ENCODE results near the gene PLEKHS1. TPM values are rescaled to one million over a fixed set of nuclear protein-coding genes. Genes with fewer than 3 reads are reported as not detected.

The PLEKHS1 gene
- total RNA-seq, 1 donor from 2014 or later, result not detected

DNA sequence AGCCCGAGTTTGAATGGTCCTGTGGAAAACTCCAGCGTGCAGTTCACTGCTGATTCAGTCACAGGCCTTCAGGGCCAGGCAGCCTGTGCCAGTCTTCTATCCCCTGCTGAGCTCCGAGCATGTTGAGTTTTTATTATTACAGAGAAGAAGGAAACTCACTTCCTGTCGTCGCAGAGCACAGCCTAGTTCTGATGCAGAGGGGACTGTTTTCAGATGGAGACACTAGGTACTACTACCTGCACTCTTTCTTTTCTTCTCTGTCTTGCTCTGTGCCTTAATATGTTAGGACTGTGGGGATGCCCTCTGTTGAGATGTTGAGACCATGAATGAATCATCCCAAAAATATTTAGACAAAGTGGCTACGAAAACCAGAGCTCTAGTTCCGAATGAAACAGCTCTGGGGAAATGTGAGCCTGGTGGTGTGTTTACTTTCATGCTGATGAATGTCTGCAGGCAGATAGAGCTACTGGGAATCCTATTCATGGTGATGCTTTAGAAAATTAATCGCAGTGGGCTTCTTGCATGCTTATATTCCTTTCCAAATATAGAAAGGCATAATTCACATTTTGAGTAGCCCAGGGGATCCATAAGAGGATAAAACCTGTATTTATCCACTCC lies 42.2 kb upstream of the PLEKHS1 start:
- intact Hi-C loops (cut with DNase I), result no loop called here
- H3K36me3 ChIP-seq, result no peaks in the 10 kb centered on the region
- ATAC-seq (no peak), DNase-seq (no peak)
- H3K27me3 ChIP-seq, result no peaks in the 10 kb centered on the region
- H3K9me3 ChIP-seq, result no peaks in the 10 kb centered on the region
- peaks cover 5% of the 10 kb centered on the region for H3K4me1 ChIP-seq
- H3K4me3 ChIP-seq, result no peak overlapping the region
- no peak overlapping the region for H3K27ac ChIP-seq
- TF ChIP-seq, protein P1, sequence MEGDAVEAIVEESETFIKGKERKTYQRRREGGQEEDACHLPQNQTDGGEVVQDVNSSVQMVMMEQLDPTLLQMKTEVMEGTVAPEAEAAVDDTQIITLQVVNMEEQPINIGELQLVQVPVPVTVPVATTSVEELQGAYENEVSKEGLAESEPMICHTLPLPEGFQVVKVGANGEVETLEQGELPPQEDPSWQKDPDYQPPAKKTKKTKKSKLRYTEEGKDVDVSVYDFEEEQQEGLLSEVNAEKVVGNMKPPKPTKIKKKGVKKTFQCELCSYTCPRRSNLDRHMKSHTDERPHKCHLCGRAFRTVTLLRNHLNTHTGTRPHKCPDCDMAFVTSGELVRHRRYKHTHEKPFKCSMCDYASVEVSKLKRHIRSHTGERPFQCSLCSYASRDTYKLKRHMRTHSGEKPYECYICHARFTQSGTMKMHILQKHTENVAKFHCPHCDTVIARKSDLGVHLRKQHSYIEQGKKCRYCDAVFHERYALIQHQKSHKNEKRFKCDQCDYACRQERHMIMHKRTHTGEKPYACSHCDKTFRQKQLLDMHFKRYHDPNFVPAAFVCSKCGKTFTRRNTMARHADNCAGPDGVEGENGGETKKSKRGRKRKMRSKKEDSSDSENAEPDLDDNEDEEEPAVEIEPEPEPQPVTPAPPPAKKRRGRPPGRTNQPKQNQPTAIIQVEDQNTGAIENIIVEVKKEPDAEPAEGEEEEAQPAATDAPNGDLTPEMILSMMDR (IDR thresholded peaks at IDR 0.05), result no peak

DNA sequence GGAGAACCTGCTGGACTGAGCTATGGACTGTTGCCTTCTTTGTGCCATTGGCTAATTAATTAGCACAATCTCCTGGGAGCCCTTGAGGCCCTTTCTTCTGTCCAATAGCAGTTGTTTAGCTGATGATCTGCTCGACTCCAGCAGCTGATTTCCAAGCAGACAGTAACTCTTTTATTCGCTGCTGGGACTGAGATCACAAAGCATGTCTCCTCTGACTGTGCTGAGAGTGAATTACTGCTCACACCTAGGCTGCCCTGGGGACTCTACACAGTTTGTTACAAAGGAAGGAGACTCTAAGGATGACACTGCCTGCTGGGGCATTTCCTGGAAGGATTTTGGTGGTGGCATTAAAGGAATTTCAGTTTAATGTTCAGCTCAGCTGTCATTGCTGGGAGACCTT lies 40.3 kb upstream of the PLEKHS1 start:
- DNase-seq (no peak), ATAC-seq (no peak)
- no peak overlapping the region for H3K27ac ChIP-seq
- intact Hi-C loops (cut with DNase I), result no loop called here
- H3K4me1 ChIP-seq, result peaks cover 4% of the 10 kb centered on the region
- TF ChIP-seq, protein P1 (IDR thresholded peaks at IDR 0.05), result no peak
- no peaks in the 10 kb centered on the region for H3K27me3 ChIP-seq
- H3K4me3 ChIP-seq, result no peak overlapping the region
- H3K9me3 ChIP-seq, result no peaks in the 10 kb centered on the region
- peaks cover 8% of the 10 kb centered on the region for H3K36me3 ChIP-seq

DNA sequence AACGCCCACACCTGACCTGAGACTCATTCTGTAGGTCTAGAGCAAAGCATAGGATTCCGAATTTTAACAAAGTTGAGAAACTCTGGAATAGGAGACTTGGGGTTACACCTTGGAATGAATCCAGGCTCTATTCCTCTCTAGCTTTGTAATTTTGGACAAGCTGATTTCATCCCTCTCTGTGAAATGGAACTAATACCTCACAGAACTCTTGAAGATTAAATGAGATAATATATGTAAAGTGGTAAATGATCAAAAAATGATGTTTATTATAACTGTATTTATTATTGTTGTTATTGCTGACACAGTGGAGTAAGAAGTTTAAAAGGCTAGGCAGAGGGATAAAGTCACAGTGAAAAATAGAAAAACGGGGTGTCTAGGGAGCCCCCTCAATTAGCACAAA lies 39.5 kb upstream of the PLEKHS1 start:
- ATAC-seq (no peak), DNase-seq (no peak)
- no peaks in the 10 kb centered on the region for H3K9me3 ChIP-seq
- peaks cover 10% of the 10 kb centered on the region for H3K36me3 ChIP-seq
- no peak overlapping the region for H3K27ac ChIP-seq
- intact Hi-C loops (cut with DNase I), result no loop called here
- H3K4me1 ChIP-seq, result peaks cover 5% of the 10 kb centered on the region
- H3K4me3 ChIP-seq, result no peak overlapping the region
- no peaks in the 10 kb centered on the region for H3K27me3 ChIP-seq
- TF ChIP-seq, protein P1 (IDR thresholded peaks at IDR 0.05), result no peak

DNA sequence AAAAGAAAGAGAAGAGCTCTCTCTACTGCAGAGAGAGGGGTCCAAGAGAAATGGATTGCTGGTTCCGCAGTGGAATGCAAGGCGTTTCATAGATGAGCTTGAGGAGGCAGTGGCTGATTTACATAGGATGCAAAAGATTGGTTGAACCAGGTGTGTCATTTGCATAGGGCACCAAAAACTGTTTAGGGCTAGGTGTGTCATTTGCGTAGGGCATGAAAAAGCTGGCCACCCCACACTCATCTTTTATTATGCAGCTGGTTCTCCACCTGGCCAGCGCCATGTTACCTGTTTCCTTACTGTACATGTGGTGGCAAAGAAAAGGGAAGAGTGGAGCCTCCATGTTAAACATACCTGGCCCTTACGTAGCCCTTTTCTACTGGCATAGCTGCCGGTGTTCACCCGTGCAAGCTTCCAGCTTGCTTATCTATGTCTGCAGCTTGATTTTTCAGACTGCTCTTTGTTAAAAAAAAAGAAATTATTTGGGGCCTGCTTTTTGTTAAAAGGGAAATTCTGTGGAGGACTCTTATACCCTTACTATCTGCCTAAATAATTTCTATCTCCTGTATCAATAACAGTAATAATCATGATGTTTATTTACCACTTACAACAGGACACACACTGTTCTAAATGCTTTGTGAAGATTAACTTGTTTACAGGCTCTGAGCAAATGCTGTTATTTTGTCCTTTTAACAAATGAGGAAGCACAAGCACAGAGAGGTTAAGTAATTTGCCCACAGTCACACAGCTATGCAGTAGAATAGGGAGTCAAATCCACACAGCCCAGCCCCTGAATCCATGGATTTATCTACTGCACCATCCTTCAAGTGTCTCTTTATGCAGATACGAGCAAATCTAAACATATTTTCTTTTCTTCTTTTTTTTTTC lies 38.5 kb upstream of the PLEKHS1 start:
- peaks cover 5% of the 10 kb centered on the region for H3K4me1 ChIP-seq
- no peaks in the 10 kb centered on the region for H3K27me3 ChIP-seq
- H3K4me3 ChIP-seq, result no peak overlapping the region
- H3K9me3 ChIP-seq, result no peaks in the 10 kb centered on the region
- H3K27ac ChIP-seq, result no peak overlapping the region
- TF ChIP-seq, protein P1 (IDR thresholded peaks at IDR 0.05), result no peak
- ATAC-seq, result no peak
- intact Hi-C loops (cut with DNase I), result no loop called here
- H3K36me3 ChIP-seq, result peaks cover 20% of the 10 kb centered on the region
- no peak for DNase-seq

DNA sequence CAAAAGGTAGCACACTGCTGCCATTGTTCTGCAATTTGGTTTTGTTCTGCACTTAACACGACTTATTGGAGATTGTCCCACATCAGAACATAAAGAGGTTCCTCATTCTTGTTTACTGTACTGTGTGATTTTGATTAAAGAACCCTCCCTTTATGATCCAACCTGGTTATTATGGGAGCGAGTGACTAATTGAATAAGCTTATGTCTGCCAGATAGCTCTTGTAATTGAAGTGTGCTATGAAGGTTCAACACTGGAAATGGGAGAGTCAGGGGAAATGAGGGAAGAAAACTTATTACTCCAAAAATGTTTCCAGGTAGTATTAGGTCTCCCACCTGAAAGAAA lies 37.9 kb upstream of the PLEKHS1 start:
- Histone ChIP-seq H3K27me3 (no peaks in the 10 kb centered on the region), H3K27ac (no peak overlapping the region), H3K4me1 (peaks cover 5% of the 10 kb centered on the region), H3K9me3 (no peaks in the 10 kb centered on the region), H3K36me3 (peaks cover 21% of the 10 kb centered on the region), H3K4me3 (no peak overlapping the region)
- TF ChIP-seq, protein P1 (IDR thresholded peaks at IDR 0.05), result no peak
- ATAC-seq (no peak), DNase-seq (no peak)
- intact Hi-C loops (cut with DNase I), result no loop called here

All from upper lobe of right lung (tissue), 1 donor.